CD8-positive, alpha-beta memory T cell (primary cell): Measurements from ENCODE around the gene NME2. TPM values are rescaled to one million over a fixed set of nuclear protein-coding genes. Genes with fewer than 3 reads are reported as not detected.
A peak's percentile ranks its signal among the peaks of the same experiment; 100 is the strongest.

Experiments used
- CTCF ChIA-PET: fragments of 350-600 bp; sonication (Branson Sonifier 250); formaldehyde crosslinking; loops from one replicate; lab custom pipeline; 2021; ENCODE audit warnings: antibody characterized with exemption; lab: Charles Lee
- POLR2A ChIA-PET: fragments of 350-600 bp; sonication (Branson Sonifier 250); formaldehyde crosslinking; loops from one replicate; lab custom pipeline; 2021; ENCODE audit warnings: antibody characterized with exemption; lab: Charles Lee
- DNase-seq, 5 donors: peaks; one replicate each; pipeline versions ENCODE4 v3.0.0 to v3.0.0-alpha.2; 2020 to 2022; ENCODE audit warnings: mixed read lengths in 1 of 5
- H3K27ac ChIP-seq: one replicate; pipeline ENCODE4 v1.7.0; 2013; ENCODE audit warnings: low read depth, mild to moderate bottlenecking, low read length, moderate library complexity
- H3K27me3 ChIP-seq: 2 replicates; pipeline ENCODE4 v1.7.0; 2013; ENCODE audit warnings: low read length, mild to moderate bottlenecking; ENCODE audit not compliant: insufficient read depth, poor library complexity, severe bottlenecking
- H3K36me3 ChIP-seq: 2 replicates; pipeline ENCODE4 v1.7.0; 2013; ENCODE audit warnings: mild to moderate bottlenecking, low read length, moderate library complexity; ENCODE audit not compliant: insufficient read depth
- H3K4me1 ChIP-seq: 2 replicates; pipeline ENCODE4 v1.7.0; 2013; ENCODE audit warnings: mild to moderate bottlenecking, low read length, moderate library complexity; ENCODE audit not compliant: insufficient read depth
- H3K4me3 ChIP-seq: 2 replicates; pipeline ENCODE4 v1.7.0; 2013; ENCODE audit warnings: mild to moderate bottlenecking, low read length
- H3K9me3 ChIP-seq: 2 replicates; pipeline ENCODE4 v1.7.0; 2013; ENCODE audit warnings: mild to moderate bottlenecking, low read length
- H3K27ac Mint-ChIP-seq, 8 donors: one replicate each; pipeline ENCODE4 v1.8.0; 2020 to 2021; ENCODE audit warnings: mixed read lengths in 8 of 8, mild to moderate bottlenecking in 6 of 8, inconsistent platforms in 3 of 8, moderate library complexity in 3 of 8
- H3K27me3 Mint-ChIP-seq, 2 donors: one replicate each; pipeline ENCODE4 v1.8.0; 2020 to 2021; ENCODE audit warnings: mixed read lengths in 2 of 2, mild to moderate bottlenecking in 1 of 2, moderate library complexity in 1 of 2
- H3K36me3 Mint-ChIP-seq, 3 donors: one replicate each; pipeline ENCODE4 v1.8.0; 2020 to 2021; ENCODE audit warnings: mixed read lengths in 3 of 3, inconsistent platforms in 1 of 3, mild to moderate bottlenecking in 1 of 3
- H3K4me1 Mint-ChIP-seq, 3 donors: one replicate each; pipeline ENCODE4 v1.8.0; 2020 to 2021; ENCODE audit warnings: mixed read lengths in 3 of 3, inconsistent platforms in 1 of 3, mild to moderate bottlenecking in 1 of 3
- H3K4me3 Mint-ChIP-seq, 7 donors: one replicate each; pipeline ENCODE4 v1.8.0; 2020 to 2021; ENCODE audit warnings: mixed read lengths in 7 of 7, mild to moderate bottlenecking in 6 of 7, moderate library complexity in 4 of 7, inconsistent platforms in 2 of 7
- H3K9me3 Mint-ChIP-seq, 5 donors: one replicate each; pipeline ENCODE4 v1.8.0; 2020 to 2022; ENCODE audit warnings: mixed read lengths in 5 of 5, mild to moderate bottlenecking in 3 of 5, moderate library complexity in 2 of 5, inconsistent platforms in 1 of 5
- polyA plus RNA-seq: library from polyadenylated mRNA; unstranded; fragments of 300-500 nt; fragmentation: Illumina TruSeq; gene quantifications from one replicate; pipeline ENCODE4 v1.2.3, GENCODE V29; 2021
- total RNA-seq, 2 experiments: library from RNA; stranded (reverse); gene quantifications; one replicate each; pipeline ENCODE4 v1.2.3, GENCODE V29; 2021

The NME2 gene
- 100 to 1,000 TPM; 926 to 930 TPM for total RNA-seq
- 286 TPM for polyA plus RNA-seq

GRCh38 chr17:51166198-51166986, at the start of gene NME2:
Gene NME2, plus strand, starts transcription at chr17:51166411. Its CDS starts 420 bp downstream, at chr17:51166831.
- Histone ChIP-seq H3K27ac (peak within 1 kb of the TSS; percentile 55), H3K36me3 (peaks cover 14% of the 10 kb centered on the region), H3K4me1 (peaks cover 9% of the 10 kb centered on the region), H3K4me3 (peak within 1 kb of the TSS; percentile 51), H3K27me3 (no peaks in the 10 kb centered on the region), H3K9me3 (no peaks in the 10 kb centered on the region)
- Mint-ChIP-seq H3K36me3 (peaks cover 0 to 47% (median 17%) of the 10 kb centered on the region in 3 donors), H3K4me1 (peaks cover 14 to 34% (median 25%) of the 10 kb centered on the region in 3 donors), H3K4me3 (peak within 1 kb of the TSS; percentile 92 to 96 (median 96)), H3K27ac (peak within 1 kb of the TSS; percentile 78 to 98 (median 96)), H3K27me3 (no peaks in the 10 kb centered on the region), H3K9me3 (no peaks in the 10 kb centered on the region)
- ChIA-PET POLR2A (interaction anchor here (1.1 to 1.5 kb wide), 3 partner anchors 13 to 301 kb away, joined by 3 to 14 read pairs (median 4); partner anchors contain the start of genes NME1, SPAG9 and TOB1), CTCF (interaction anchor here (1.1 to 1.9 kb wide), 3 partner anchors 12 to 165 kb away, joined by 4 to 15 read pairs (median 6); partner anchors contain the start of gene NME1)
- DNase-seq, result peak; percentile 51 to 72 (median 61)

GRCh38 chr17:51118330-51119195, 47.6 kb upstream of the NME2 start:
- Histone ChIP-seq H3K4me3 (no peak overlapping the region), H3K36me3 (no peaks in the 10 kb centered on the region), H3K9me3 (no peaks in the 10 kb centered on the region), H3K27me3 (no peaks in the 10 kb centered on the region), H3K27ac (peak overlapping the region; percentile 94), H3K4me1 (peaks cover 35% of the 10 kb centered on the region)
- peak overlapping the region; percentile 71 to 99 (median 95) for H3K4me3 Mint-ChIP-seq
- peaks cover 0 to 14% (median 0%) of the 10 kb centered on the region in 3 donors for H3K36me3 Mint-ChIP-seq
- no peaks in the 10 kb centered on the region for H3K9me3 Mint-ChIP-seq
- H3K27me3 Mint-ChIP-seq, result peaks cover 0 to 2% of the 10 kb centered on the region in 2 donors
- CTCF ChIA-PET, result interaction anchor here (0.7 kb wide), 1 partner anchor 9 kb away, joined by 4 read pairs; no protein-coding TSS in a partner anchor
- peaks cover 54 to 68% (median 66%) of the 10 kb centered on the region in 3 donors for H3K4me1 Mint-ChIP-seq
- no peak for DNase-seq
- POLR2A ChIA-PET, result interaction anchor here (0.6 to 0.7 kb wide), 2 partner anchors 57 to 62 kb away, joined by 5 to 7 read pairs; no protein-coding TSS in a partner anchor
- H3K27ac Mint-ChIP-seq, result peak overlapping the region; percentile 39 to 98 (median 96)

GRCh38 chr17:51119415-51120356, 46.5 kb upstream of the NME2 start:
- H3K27me3 Mint-ChIP-seq, result peaks cover 0 to 2% of the 10 kb centered on the region in 2 donors
- H3K36me3 Mint-ChIP-seq, result peaks cover 0 to 14% (median 0%) of the 10 kb centered on the region in 3 donors
- Histone ChIP-seq H3K27ac (peak overlapping the region; percentile 94), H3K4me3 (peak overlapping the region; percentile 68), H3K4me1 (peaks cover 35% of the 10 kb centered on the region), H3K27me3 (no peaks in the 10 kb centered on the region), H3K36me3 (no peaks in the 10 kb centered on the region), H3K9me3 (no peaks in the 10 kb centered on the region)
- no peaks in the 10 kb centered on the region for H3K9me3 Mint-ChIP-seq
- ChIA-PET POLR2A (interaction anchor here (0.6 to 2.3 kb wide), 12 partner anchors 8 to 254 kb away, joined by 3 to 23 read pairs (median 4); partner anchors contain the start of genes MBTD1, NME1, NME2 and TOB1), CTCF (interaction anchor here (0.6 to 1.8 kb wide), 8 partner anchors 9 to 119 kb away, joined by 3 to 12 read pairs (median 3); partner anchors contain the start of gene NME1)
- peaks cover 54 to 68% (median 66%) of the 10 kb centered on the region in 3 donors for H3K4me1 Mint-ChIP-seq
- peak overlapping the region; percentile 95 to 99 (median 97) for H3K27ac Mint-ChIP-seq
- H3K4me3 Mint-ChIP-seq, result peak overlapping the region; percentile 92 to 99 (median 95)
- peak; percentile 22 to 65 (median 27) for DNase-seq

- H3K36me3 Mint-ChIP-seq, result peaks cover 0 to 14% (median 0%) of the 10 kb centered on the region in 3 donors
- peaks cover 35% of the 10 kb centered on the region for H3K4me1 ChIP-seq
These were observed 45.9 kb upstream of the NME2 start for GRCh38 chr17:51120357-51120738.

GRCh38 chr17:51120739-51121619, 45.2 kb upstream of the NME2 start, which contains the start of gene SPAG9:
Gene SPAG9, minus strand, starts transcription at chr17:51120868. Its CDS starts 212 bp downstream, at chr17:51120656.
- Mint-ChIP-seq H3K9me3 (no peaks in the 10 kb centered on the region), H3K36me3 (peaks cover 0 to 13% (median 0%) of the 10 kb centered on the region in 3 donors), H3K27me3 (peaks cover 0 to 3% of the 10 kb centered on the region in 2 donors), H3K4me3 (peak within 1 kb of the TSS; percentile 97 to 99 (median 97)), H3K27ac (peak within 1 kb of the TSS; percentile 96 to 100 (median 99)), H3K4me1 (peaks cover 45 to 55% (median 54%) of the 10 kb centered on the region in 3 donors)
- DNase-seq, result peak; percentile 90 to 93 (median 91)
- Histone ChIP-seq H3K36me3 (no peaks in the 10 kb centered on the region), H3K27me3 (no peaks in the 10 kb centered on the region), H3K4me1 (peaks cover 35% of the 10 kb centered on the region), H3K27ac (peak within 1 kb of the TSS; percentile 94), H3K9me3 (no peaks in the 10 kb centered on the region), H3K4me3 (peak within 1 kb of the TSS; percentile 79)
- ChIA-PET POLR2A (interaction anchor here (0.6 to 2.3 kb wide), 9 partner anchors 8 to 255 kb away, joined by 3 to 23 read pairs (median 4); partner anchors contain the start of genes MBTD1, NME1, NME2 and TOB1), CTCF (interaction anchor here (0.5 to 1.8 kb wide), 8 partner anchors 10 to 121 kb away, joined by 3 to 12 read pairs (median 3); partner anchors contain the start of gene NME1)

More at GRCh38 chr17:51120357-51120738, 45.9 kb upstream of the NME2 start:
- H3K36me3 ChIP-seq, result no peaks in the 10 kb centered on the region
- Mint-ChIP-seq H3K27ac (peak overlapping the region; percentile 92 to 98 (median 96)), H3K4me1 (peaks cover 49 to 62% (median 59%) of the 10 kb centered on the region in 3 donors), H3K27me3 (peaks cover 0 to 3% of the 10 kb centered on the region in 2 donors), H3K9me3 (no peaks in the 10 kb centered on the region), H3K4me3 (peak overlapping the region; percentile 92 to 99 (median 95))
- H3K9me3 ChIP-seq, result no peaks in the 10 kb centered on the region
- peak overlapping the region; percentile 94 for H3K27ac ChIP-seq
- peak in 1 of 5 donors; percentile 36 for DNase-seq
- H3K4me3 ChIP-seq, result peak overlapping the region; percentile 68
- no peaks in the 10 kb centered on the region for H3K27me3 ChIP-seq
- ChIA-PET CTCF (interaction anchor here (0.5 to 1.8 kb wide), 9 partner anchors 10 to 120 kb away, joined by 3 to 12 read pairs (median 3); partner anchors contain the start of gene NME1), POLR2A (interaction anchor here (0.6 to 2.3 kb wide), 10 partner anchors 9 to 254 kb away, joined by 3 to 23 read pairs (median 4); partner anchors contain the start of genes MBTD1, NME1, NME2 and TOB1)
